ENCODE results near the gene TP63. TPM values are rescaled to one million over a fixed set of nuclear protein-coding genes. Genes with fewer than 3 reads are reported as not detected.
A peak's percentile ranks its signal among the peaks of the same experiment; 100 is the strongest.

TP63 gene
- total RNA-seq, 1 donor from 2014 or later, result 1.1 TPM

DNA sequence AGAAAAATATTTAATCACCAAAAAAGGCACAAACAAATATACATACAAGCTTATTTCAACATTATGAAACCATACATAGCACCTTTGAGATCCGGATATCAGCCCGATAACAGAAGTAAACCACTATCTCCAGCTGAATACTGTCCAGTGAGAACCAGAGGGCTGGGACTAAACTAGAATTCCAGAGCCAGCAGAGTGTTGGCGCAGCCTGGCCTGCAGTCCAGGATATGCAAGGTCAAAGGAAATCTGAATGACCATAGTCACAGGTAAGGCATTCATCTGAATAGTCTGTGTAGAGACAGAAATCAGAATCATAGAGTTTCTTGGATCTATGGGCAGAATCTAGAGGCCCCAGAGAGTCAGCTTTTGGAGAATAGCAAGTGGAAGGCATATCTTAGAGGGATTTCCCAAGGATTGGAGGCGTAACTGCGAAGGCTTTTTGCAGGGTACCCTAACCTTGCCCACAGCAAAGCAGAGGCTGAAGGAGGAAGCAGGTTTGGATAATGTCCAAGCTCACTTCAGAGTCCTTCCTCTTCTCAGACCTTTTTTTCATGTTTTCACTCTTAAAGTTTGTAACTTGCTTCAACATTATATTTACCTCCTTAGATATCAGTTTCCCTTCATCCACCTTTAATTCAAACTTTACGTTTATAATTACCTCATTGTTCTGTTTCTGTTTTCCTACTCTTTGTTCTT lies 32.5 kb upstream of the TP63 start:
- Histone ChIP-seq H3K9ac (ENCODE audit: low read length) (no peak overlapping the region), H3K27ac (ENCODE audit: low read depth, low read length) (no peak overlapping the region), H4K20me1 (ENCODE audit: insufficient read depth, low read length) (no peaks in the 10 kb centered on the region), H3K4me2 (ENCODE audit: low read length) (no peak overlapping the region), H3K79me2 (ENCODE audit: insufficient read depth, low read length) (no peaks in the 10 kb centered on the region), H3K4me1 (ENCODE audit: insufficient read depth, low read length) (no peaks in the 10 kb centered on the region), H2AFZ (ENCODE audit: low read depth, low read length) (peak overlapping the region; percentile 17), H3K36me3 (ENCODE audit: insufficient read depth, low read length) (no peaks in the 10 kb centered on the region), H3K27me3 (ENCODE audit: insufficient read depth, low read length) (no peaks in the 10 kb centered on the region), H3K4me3 (ENCODE audit: insufficient read depth, low read depth, low read length) (no peak overlapping the region), H3K9me3 (ENCODE audit: insufficient read depth, low read depth, low read length) (no peaks in the 10 kb centered on the region)
- H3K27me3 Mint-ChIP-seq (ENCODE audit: low read depth, unreplicated experiment), result peaks cover 5% of the 10 kb centered on the region
- no peak overlapping the region for H3K4me3 Mint-ChIP-seq (ENCODE audit: unreplicated experiment)
- H3K4me1 Mint-ChIP-seq (ENCODE audit: low read depth, unreplicated experiment), result no peaks in the 10 kb centered on the region
- no peak for FAIRE-seq
- no peak for TF ChIP-seq EZH2 (IDR thresholded peaks at IDR 0.05; ENCODE audit: insufficient read depth, low read length)
- TF ChIP-seq, protein P1, sequence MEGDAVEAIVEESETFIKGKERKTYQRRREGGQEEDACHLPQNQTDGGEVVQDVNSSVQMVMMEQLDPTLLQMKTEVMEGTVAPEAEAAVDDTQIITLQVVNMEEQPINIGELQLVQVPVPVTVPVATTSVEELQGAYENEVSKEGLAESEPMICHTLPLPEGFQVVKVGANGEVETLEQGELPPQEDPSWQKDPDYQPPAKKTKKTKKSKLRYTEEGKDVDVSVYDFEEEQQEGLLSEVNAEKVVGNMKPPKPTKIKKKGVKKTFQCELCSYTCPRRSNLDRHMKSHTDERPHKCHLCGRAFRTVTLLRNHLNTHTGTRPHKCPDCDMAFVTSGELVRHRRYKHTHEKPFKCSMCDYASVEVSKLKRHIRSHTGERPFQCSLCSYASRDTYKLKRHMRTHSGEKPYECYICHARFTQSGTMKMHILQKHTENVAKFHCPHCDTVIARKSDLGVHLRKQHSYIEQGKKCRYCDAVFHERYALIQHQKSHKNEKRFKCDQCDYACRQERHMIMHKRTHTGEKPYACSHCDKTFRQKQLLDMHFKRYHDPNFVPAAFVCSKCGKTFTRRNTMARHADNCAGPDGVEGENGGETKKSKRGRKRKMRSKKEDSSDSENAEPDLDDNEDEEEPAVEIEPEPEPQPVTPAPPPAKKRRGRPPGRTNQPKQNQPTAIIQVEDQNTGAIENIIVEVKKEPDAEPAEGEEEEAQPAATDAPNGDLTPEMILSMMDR (IDR thresholded peaks at IDR 0.05; ENCODE audit: insufficient read depth, low read depth, low read length), result no peak
- no peak for DNase-seq (ENCODE audit: low read depth)
- no peaks in the 10 kb centered on the region for H3K36me3 Mint-ChIP-seq (ENCODE audit: low read depth, unreplicated experiment)
- H3K9me3 Mint-ChIP-seq (ENCODE audit: unreplicated experiment), result no peaks in the 10 kb centered on the region
- no peak overlapping the region for H3K27ac Mint-ChIP-seq (ENCODE audit: unreplicated experiment)

DNA sequence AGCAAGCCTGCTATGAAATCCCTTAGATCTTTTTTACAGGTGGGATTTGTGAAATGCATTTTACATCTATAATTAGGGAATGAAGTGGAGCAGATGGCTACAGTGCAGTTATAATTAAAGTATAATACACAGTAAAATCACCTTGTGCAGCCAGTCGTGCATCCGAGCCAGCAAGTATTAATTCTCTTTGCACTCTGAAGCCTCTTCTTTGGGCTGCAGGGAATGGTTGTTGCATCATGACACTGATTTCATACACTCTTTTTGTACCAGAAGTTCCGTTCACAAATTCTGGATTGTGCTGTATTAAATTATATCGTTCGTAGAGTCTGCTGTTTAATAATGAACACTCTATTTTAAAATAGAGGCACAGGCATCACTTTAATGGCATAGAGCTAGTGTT lies 28.7 kb upstream of the TP63 start:
- Histone ChIP-seq H4K20me1 (ENCODE audit: insufficient read depth, low read length) (no peaks in the 10 kb centered on the region), H3K27me3 (ENCODE audit: insufficient read depth, low read length) (no peaks in the 10 kb centered on the region), H3K4me2 (ENCODE audit: low read length) (no peak overlapping the region), H3K9ac (ENCODE audit: low read length) (no peak overlapping the region), H3K4me3 (ENCODE audit: insufficient read depth, low read depth, low read length) (no peak overlapping the region), H3K36me3 (ENCODE audit: insufficient read depth, low read length) (no peaks in the 10 kb centered on the region), H3K9me3 (ENCODE audit: insufficient read depth, low read depth, low read length) (no peaks in the 10 kb centered on the region), H3K27ac (ENCODE audit: low read depth, low read length) (no peak overlapping the region), H3K4me1 (ENCODE audit: insufficient read depth, low read length) (no peaks in the 10 kb centered on the region), H3K79me2 (ENCODE audit: insufficient read depth, low read length) (no peaks in the 10 kb centered on the region), H2AFZ (ENCODE audit: low read depth, low read length) (no peak overlapping the region)
- Mint-ChIP-seq H3K4me3 (ENCODE audit: unreplicated experiment) (no peak overlapping the region), H3K4me1 (ENCODE audit: low read depth, unreplicated experiment) (no peaks in the 10 kb centered on the region), H3K36me3 (ENCODE audit: low read depth, unreplicated experiment) (no peaks in the 10 kb centered on the region), H3K27ac (ENCODE audit: unreplicated experiment) (no peak overlapping the region), H3K27me3 (ENCODE audit: low read depth, unreplicated experiment) (peaks cover 5% of the 10 kb centered on the region), H3K9me3 (ENCODE audit: unreplicated experiment) (no peaks in the 10 kb centered on the region)
- TF ChIP-seq, protein P1 (IDR thresholded peaks at IDR 0.05; ENCODE audit: insufficient read depth, low read depth, low read length), result no peak
- no peak for TF ChIP-seq EZH2 (IDR thresholded peaks at IDR 0.05; ENCODE audit: insufficient read depth, low read length)
- FAIRE-seq (no peak), DNase-seq (ENCODE audit: low read depth) (no peak)

DNA sequence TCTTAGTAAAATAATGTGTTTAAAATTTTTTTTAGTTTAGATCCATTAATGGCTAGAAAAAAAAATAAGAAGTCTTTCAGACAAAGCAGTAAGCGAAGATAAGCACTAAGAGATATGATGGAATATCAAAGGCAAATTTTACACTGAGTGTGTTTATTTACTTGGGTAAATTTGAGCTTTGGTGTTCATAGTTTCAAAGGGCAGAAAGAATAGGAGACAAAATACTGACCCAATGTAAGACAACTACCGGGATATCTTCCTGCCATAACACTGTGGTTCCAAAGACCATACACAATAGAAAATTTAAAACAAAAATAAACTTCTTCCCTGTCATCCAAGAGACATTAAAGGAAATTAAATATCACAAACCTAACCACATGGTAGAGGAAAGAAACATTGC lies 25.5 kb upstream of the TP63 start:
- Mint-ChIP-seq H3K27ac (ENCODE audit: unreplicated experiment) (no peak overlapping the region), H3K9me3 (ENCODE audit: unreplicated experiment) (peaks cover 4% of the 10 kb centered on the region), H3K36me3 (ENCODE audit: low read depth, unreplicated experiment) (no peaks in the 10 kb centered on the region), H3K4me1 (ENCODE audit: low read depth, unreplicated experiment) (no peaks in the 10 kb centered on the region), H3K27me3 (ENCODE audit: low read depth, unreplicated experiment) (peaks cover 5% of the 10 kb centered on the region), H3K4me3 (ENCODE audit: unreplicated experiment) (no peak overlapping the region)
- no peaks in the 10 kb centered on the region for H3K9me3 ChIP-seq (ENCODE audit: insufficient read depth, low read depth, low read length)
- H3K9ac ChIP-seq (ENCODE audit: low read length), result no peak overlapping the region
- no peaks in the 10 kb centered on the region for H3K36me3 ChIP-seq (ENCODE audit: insufficient read depth, low read length)
- H3K4me3 ChIP-seq (ENCODE audit: insufficient read depth, low read depth, low read length), result no peak overlapping the region
- DNase-seq (ENCODE audit: low read depth) (no peak), FAIRE-seq (no peak)
- H3K27ac ChIP-seq (ENCODE audit: low read depth, low read length), result no peak overlapping the region
- no peaks in the 10 kb centered on the region for H4K20me1 ChIP-seq (ENCODE audit: insufficient read depth, low read length)
- TF ChIP-seq, protein P1 (IDR thresholded peaks at IDR 0.05; ENCODE audit: insufficient read depth, low read depth, low read length), result no peak
- no peak for TF ChIP-seq EZH2 (IDR thresholded peaks at IDR 0.05; ENCODE audit: insufficient read depth, low read length)
- H3K4me1 ChIP-seq (ENCODE audit: insufficient read depth, low read length), result no peaks in the 10 kb centered on the region
- no peak overlapping the region for H3K4me2 ChIP-seq (ENCODE audit: low read length)
- no peaks in the 10 kb centered on the region for H3K79me2 ChIP-seq (ENCODE audit: insufficient read depth, low read length)
- no peaks in the 10 kb centered on the region for H3K27me3 ChIP-seq (ENCODE audit: insufficient read depth, low read length)
- H2AFZ ChIP-seq (ENCODE audit: low read depth, low read length), result no peak overlapping the region

Data from astrocyte (in vitro differentiated cells and primary cell).